HepG2 (cell line): ENCODE data around the gene PTCRA. TPM values are rescaled to one million over a fixed set of nuclear protein-coding genes. Genes with fewer than 3 reads are reported as not detected.

Experiments
- CENPBD1 ChIP-seq: sonication (generic); formaldehyde crosslinking; IDR thresholded peaks from 2 replicates; pipeline ENCODE4 v1.8.0; 2022; ENCODE audit warnings: missing genetic modification reagents, low read depth, mild to moderate bottlenecking, borderline replicate concordance
- EEA1 ChIP-seq: sonication (generic); formaldehyde crosslinking; IDR thresholded peaks from 2 replicates; pipeline ENCODE4 v1.5.1; 2020; ENCODE audit warnings: mild to moderate bottlenecking, missing genetic modification reagents, borderline replicate concordance
- EHMT2 ChIP-seq: fragments of 200-600 bp; sonication (generic); IDR thresholded peaks from 2 replicates; pipeline ENCODE4 v1.7.0; 2017; ENCODE audit warnings: antibody characterized with exemption, low read depth, low read length, borderline replicate concordance
- FIP1L1 ChIP-seq: fragments of 200-400 bp; formaldehyde crosslinking; IDR thresholded peaks from 2 replicates; pipeline ENCODE4 v1.6.1; 2018; ENCODE audit warnings: low read depth, mild to moderate bottlenecking, low read length, moderate library complexity, borderline replicate concordance; ENCODE audit not compliant: insufficient read depth
- FOXK1 ChIP-seq: sonication (generic); formaldehyde crosslinking; IDR thresholded peaks from 2 replicates; pipeline ENCODE4 v1.4.0; 2020; ENCODE audit warnings: low read depth, missing genetic modification reagents, borderline replicate concordance
- GTF3A ChIP-seq: sonication (generic); formaldehyde crosslinking; conservative IDR thresholded peaks from 2 replicates; pipeline ENCODE4 v1.4.0; 2020; ENCODE audit warnings: mild to moderate bottlenecking, missing genetic modification reagents
- NFAT5 ChIP-seq: sonication (generic); formaldehyde crosslinking; IDR thresholded peaks from 2 replicates; pipeline ENCODE4 v1.4.0; 2020; ENCODE audit warnings: missing genetic modification reagents
- PBX2 ChIP-seq: IDR thresholded peaks from 2 replicates; pipeline ENCODE4 v1.6.1; 2016; ENCODE audit warnings: control low read depth
- PTBP1 ChIP-seq: fragments of 200-400 bp; formaldehyde crosslinking; IDR thresholded peaks from 2 replicates; pipeline ENCODE4 v1.6.1; 2018; ENCODE audit warnings: low read length, low read depth; ENCODE audit not compliant: poor library complexity, severe bottlenecking
- RBM22 ChIP-seq: fragments of 200-400 bp; formaldehyde crosslinking; optimal IDR thresholded peaks from 2 replicates; pipeline ENCODE3; 2017; ENCODE audit warnings: mild to moderate bottlenecking, low read length, moderate library complexity
- TCF12 ChIP-seq, 2 experiments: fragments of 450-650 bp in 1 of 2; sonication (generic) in 1 of 2; formaldehyde crosslinking in 1 of 2; IDR thresholded peaks; 2 replicates each; pipeline versions ENCODE4 v1.6.1 to v1.8.0; 2017 to 2022; ENCODE audit warnings: antibody characterized with exemption in 1 of 2, mild to moderate bottlenecking in 1 of 2, missing genetic modification reagents in 1 of 2, moderate library complexity in 1 of 2
- THAP7 ChIP-seq: sonication (generic); formaldehyde crosslinking; IDR thresholded peaks from 2 replicates; pipeline ENCODE4 v1.8.1; 2023; ENCODE audit warnings: mild to moderate bottlenecking, missing genetic modification reagents
- XBP1 ChIP-seq: sonication (generic); formaldehyde crosslinking; IDR thresholded peaks from 2 replicates; pipeline ENCODE4 v1.5.0; 2020; ENCODE audit warnings: missing genetic modification reagents
- ZNF251 ChIP-seq: sonication (generic); formaldehyde crosslinking; IDR thresholded peaks from 2 replicates; pipeline ENCODE4 v1.9.0; 2021; ENCODE audit warnings: mild to moderate bottlenecking, missing genetic modification reagents
- ZNF557 ChIP-seq: sonication (generic); formaldehyde crosslinking; IDR thresholded peaks from 2 replicates; pipeline ENCODE4 v1.4.0; 2020; ENCODE audit warnings: missing genetic modification reagents
- ZNF773 ChIP-seq: sonication (generic); formaldehyde crosslinking; IDR thresholded peaks from 2 replicates; pipeline ENCODE4 v1.4.0; 2020; ENCODE audit warnings: missing genetic modification reagents, borderline replicate concordance
- ZNF790 ChIP-seq: sonication (generic); formaldehyde crosslinking; IDR thresholded peaks from 2 replicates; pipeline ENCODE4 v1.8.0; 2022; ENCODE audit warnings: missing genetic modification reagents, mild to moderate bottlenecking, borderline replicate concordance
- ZSCAN21 ChIP-seq: sonication (generic); formaldehyde crosslinking; IDR thresholded peaks from 2 replicates; pipeline ENCODE4 v1.8.0; 2022; ENCODE audit warnings: mild to moderate bottlenecking, missing genetic modification reagents, moderate library complexity, borderline replicate concordance
- polyA plus RNA-seq, 8 experiments: library from polyadenylated mRNA; depleted of rRNA in 3 of 8; stranded (reverse) in 7 of 8; unstranded in 1 of 8; fragments of >200 nt; fragmentation: Illumina TruSeq in 4 of 8; extraction: Trizol in 4 of 8; gene quantifications; 2 replicates each; pipeline versions ENCODE4 v1.2.1 to v1.2.3, GENCODE V29; 2011 to 2016; ENCODE audit warnings: low read depth in 4 of 8, missing spikeins in 1 of 8, mixed read lengths in 1 of 8; ENCODE audit not compliant: insufficient read depth in 1 of 8
- total RNA-seq, 5 experiments: library from RNA; depleted of rRNA; stranded (reverse); fragments of >200 nt; fragmentation: Illumina TruSeq; extraction: Trizol; gene quantifications; 2 replicates each; pipeline ENCODE4 v1.2.3, GENCODE V29; 2016; ENCODE audit warnings: low read depth in 1 of 5

Gene PTCRA
- total and polyA plus RNA-seq, 2 of the 13 experiments (the other 11 are each of a cell fraction or from before 2014, with no cell fraction given): not detected

- TF ChIP-seq ZNF251 (CRISPR knock-in tag) (no peak), PBX2 (no peak), ZSCAN21 (CRISPR knock-in tag) (peak; percentile 73; the same call in 1 of the 2 replicates), FIP1L1 (no peak), RBM22 (no peak), THAP7 (CRISPR knock-in tag) (peak; percentile 23; the same call in 1 of the 2 replicates), NFAT5 (CRISPR knock-in tag) (peak; percentile 7; the same call in 1 of the 2 replicates), GTF3A (CRISPR knock-in tag) (0 out of 2 replicates have a peak, but pooled peaks have one; percentile 56), ZNF557 (CRISPR knock-in tag) (no peak), TCF12 (IDR thresholded peaks at IDR 0.05) (no peak), TCF12 (CRISPR knock-in tag; IDR thresholded peaks at IDR 0.05) (no peak), ZNF773 (CRISPR knock-in tag) (no peak), ZNF790 (CRISPR knock-in tag) (no peak), XBP1 (no peak), PTBP1 (no peak), EEA1 (CRISPR knock-in tag) (peak; percentile 63; the same call in 1 of the 2 replicates), CENPBD1 (no peak), FOXK1 (CRISPR knock-in tag) (no peak), EHMT2 (no peak)
Observed at GRCh38 chr6:42960243-42961019, 44.6 kb downstream of the PTCRA start, which contains the start of gene GNMT (continued).
